Measurements from ENCODE around the gene NT5C1A. TPM values are rescaled to one million over a fixed set of nuclear protein-coding genes. Genes with fewer than 3 reads are reported as not detected.
A peak's percentile ranks its signal among the peaks of the same experiment; 100 is the strongest.

The NT5C1A gene
- polyA plus RNA-seq, 2 of the 4 experiments (the other 2 are of a cell fraction), result not detected

DNA sequence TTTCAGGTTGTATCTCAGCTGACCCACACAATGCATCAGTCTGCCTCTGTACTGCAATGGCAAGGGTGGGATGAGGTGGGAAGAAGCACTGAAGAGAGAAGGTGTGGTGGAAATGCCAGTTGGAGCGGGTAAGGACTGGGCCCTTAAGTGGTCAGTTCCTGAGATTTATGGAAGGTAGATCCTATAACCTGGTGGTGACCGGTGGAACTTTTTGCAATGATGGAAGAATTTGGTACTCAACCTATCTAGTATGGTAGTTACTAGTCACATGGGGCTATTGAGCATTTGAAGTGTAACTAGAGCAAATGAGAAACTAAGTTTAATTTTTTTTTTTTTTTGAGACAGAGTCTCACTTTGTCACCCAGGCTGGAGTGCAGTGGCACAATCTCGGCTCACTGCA, 27.5 kb upstream of the NT5C1A start:
- peak in 1 of 2 experiments; percentile 32; a peak in 1 of 6 replicates for ATAC-seq
- no peak overlapping the region for H3K4me3 ChIP-seq
- H3K4me1 ChIP-seq, result no peaks in the 10 kb centered on the region
- no peak for DNase-seq (ENCODE audit: low read depth in 1 of 2, low spot score in 1 of 2)
- no peak for FAIRE-seq
- WGBS (ENCODE audit: missing lambda C conversion rate), result 45% methylated on average over 3 of the region's 3 CpGs
- H3K27ac ChIP-seq, result no peak overlapping the region
- no peaks in the 10 kb centered on the region for H3K9me3 ChIP-seq
- ChIA-PET CTCF (interaction anchor here (1.2 kb wide), 1 partner anchor 45 kb away, joined by 3 read pairs; no protein-coding TSS in a partner anchor), POLR2A (no interaction called here)
- no peak overlapping the region for H3K4me2 ChIP-seq
- no peak for TF ChIP-seq TFCP2L1 (CRISPR knock-in tag; IDR thresholded peaks at IDR 0.05)
- no peak for TF ChIP-seq KDM5A (IDR thresholded peaks at IDR 0.05)
- no peak for TF ChIP-seq FOSL2 (IDR thresholded peaks at IDR 0.05)
- no peak for TF ChIP-seq FOSL2 (CRISPR knock-in tag; IDR thresholded peaks at IDR 0.05)
- no peak for TF ChIP-seq RAD21 (conservative IDR thresholded peaks at IDR 0.05 in 1 of 2, IDR thresholded peaks at IDR 0.05 in 1 of 2)
- TF ChIP-seq NPAS2 (CRISPR knock-in tag; IDR thresholded peaks at IDR 0.05; ENCODE audit: borderline replicate concordance), result no peak
- TF ChIP-seq TP53 (CRISPR knock-in tag; IDR thresholded peaks at IDR 0.05), result no peak
- TF ChIP-seq MAFK (IDR thresholded peaks at IDR 0.05; ENCODE audit: partially characterized antibody), result no peak
- TF ChIP-seq, protein P1, sequence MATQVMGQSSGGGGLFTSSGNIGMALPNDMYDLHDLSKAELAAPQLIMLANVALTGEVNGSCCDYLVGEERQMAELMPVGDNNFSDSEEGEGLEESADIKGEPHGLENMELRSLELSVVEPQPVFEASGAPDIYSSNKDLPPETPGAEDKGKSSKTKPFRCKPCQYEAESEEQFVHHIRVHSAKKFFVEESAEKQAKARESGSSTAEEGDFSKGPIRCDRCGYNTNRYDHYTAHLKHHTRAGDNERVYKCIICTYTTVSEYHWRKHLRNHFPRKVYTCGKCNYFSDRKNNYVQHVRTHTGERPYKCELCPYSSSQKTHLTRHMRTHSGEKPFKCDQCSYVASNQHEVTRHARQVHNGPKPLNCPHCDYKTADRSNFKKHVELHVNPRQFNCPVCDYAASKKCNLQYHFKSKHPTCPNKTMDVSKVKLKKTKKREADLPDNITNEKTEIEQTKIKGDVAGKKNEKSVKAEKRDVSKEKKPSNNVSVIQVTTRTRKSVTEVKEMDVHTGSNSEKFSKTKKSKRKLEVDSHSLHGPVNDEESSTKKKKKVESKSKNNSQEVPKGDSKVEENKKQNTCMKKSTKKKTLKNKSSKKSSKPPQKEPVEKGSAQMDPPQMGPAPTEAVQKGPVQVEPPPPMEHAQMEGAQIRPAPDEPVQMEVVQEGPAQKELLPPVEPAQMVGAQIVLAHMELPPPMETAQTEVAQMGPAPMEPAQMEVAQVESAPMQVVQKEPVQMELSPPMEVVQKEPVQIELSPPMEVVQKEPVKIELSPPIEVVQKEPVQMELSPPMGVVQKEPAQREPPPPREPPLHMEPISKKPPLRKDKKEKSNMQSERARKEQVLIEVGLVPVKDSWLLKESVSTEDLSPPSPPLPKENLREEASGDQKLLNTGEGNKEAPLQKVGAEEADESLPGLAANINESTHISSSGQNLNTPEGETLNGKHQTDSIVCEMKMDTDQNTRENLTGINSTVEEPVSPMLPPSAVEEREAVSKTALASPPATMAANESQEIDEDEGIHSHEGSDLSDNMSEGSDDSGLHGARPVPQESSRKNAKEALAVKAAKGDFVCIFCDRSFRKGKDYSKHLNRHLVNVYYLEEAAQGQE (IDR thresholded peaks at IDR 0.05), result no peak
- no peak for TF ChIP-seq MAZ (IDR thresholded peaks at IDR 0.05; ENCODE audit: borderline replicate concordance, low read depth, low read length)
- TF ChIP-seq FOXS1 (CRISPR knock-in tag; IDR thresholded peaks at IDR 0.05), result no peak
- TF ChIP-seq, protein P2, sequence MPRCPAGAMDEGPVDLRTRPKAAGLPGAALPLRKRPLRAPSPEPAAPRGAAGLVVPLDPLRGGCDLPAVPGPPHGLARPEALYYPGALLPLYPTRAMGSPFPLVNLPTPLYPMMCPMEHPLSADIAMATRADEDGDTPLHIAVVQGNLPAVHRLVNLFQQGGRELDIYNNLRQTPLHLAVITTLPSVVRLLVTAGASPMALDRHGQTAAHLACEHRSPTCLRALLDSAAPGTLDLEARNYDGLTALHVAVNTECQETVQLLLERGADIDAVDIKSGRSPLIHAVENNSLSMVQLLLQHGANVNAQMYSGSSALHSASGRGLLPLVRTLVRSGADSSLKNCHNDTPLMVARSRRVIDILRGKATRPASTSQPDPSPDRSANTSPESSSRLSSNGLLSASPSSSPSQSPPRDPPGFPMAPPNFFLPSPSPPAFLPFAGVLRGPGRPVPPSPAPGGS (IDR thresholded peaks at IDR 0.05), result no peak
- no peak for TF ChIP-seq HEYL (CRISPR knock-in tag; IDR thresholded peaks at IDR 0.05)
- TF ChIP-seq BHLHE40 (IDR thresholded peaks at IDR 0.05; ENCODE audit: low read depth, low read length), result no peak
- TF ChIP-seq MYC (IDR thresholded peaks at IDR 0.05; ENCODE audit: borderline replicate concordance, low read length), result no peak
- no peak for TF ChIP-seq GATA3 (IDR thresholded peaks at IDR 0.05; ENCODE audit: borderline replicate concordance)
- TF ChIP-seq ESRRA (IDR thresholded peaks at IDR 0.05; ENCODE audit: borderline replicate concordance, low read length), result no peak
- no peak for TF ChIP-seq KDM1A (IDR thresholded peaks at IDR 0.05; ENCODE audit: low read depth)
- TF ChIP-seq, protein P3, sequence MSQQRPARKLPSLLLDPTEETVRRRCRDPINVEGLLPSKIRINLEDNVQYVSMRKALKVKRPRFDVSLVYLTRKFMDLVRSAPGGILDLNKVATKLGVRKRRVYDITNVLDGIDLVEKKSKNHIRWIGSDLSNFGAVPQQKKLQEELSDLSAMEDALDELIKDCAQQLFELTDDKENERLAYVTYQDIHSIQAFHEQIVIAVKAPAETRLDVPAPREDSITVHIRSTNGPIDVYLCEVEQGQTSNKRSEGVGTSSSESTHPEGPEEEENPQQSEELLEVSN (IDR thresholded peaks at IDR 0.05; ENCODE audit: borderline replicate concordance, low read depth), result no peak
- TF ChIP-seq RFX5 (IDR thresholded peaks at IDR 0.05), result no peak
- no peak for TF ChIP-seq CBX2 (IDR thresholded peaks at IDR 0.05; ENCODE audit: borderline replicate concordance, low read depth)

DNA sequence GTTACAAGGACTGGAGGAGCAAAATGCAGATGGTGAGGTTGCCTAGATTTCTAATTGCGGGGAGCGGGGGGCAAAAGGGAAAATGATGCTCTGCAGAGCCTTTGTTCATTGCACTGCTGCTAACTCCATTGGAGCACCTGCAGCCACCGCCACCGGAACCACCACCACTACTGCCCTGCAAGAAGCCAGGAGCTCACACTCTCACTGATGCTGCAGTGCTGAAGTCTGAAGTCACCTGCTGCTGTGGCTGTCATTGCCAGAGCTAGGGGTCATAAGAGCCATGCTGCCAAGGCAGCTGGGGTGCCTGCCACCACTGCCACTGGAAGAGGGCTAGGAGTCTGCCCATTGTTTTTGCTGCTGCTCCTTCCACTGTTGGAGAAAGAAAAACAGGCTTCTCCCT, 26.7 kb upstream of the NT5C1A start:
- no peak for ATAC-seq
- H3K4me1 ChIP-seq, result no peaks in the 10 kb centered on the region
- no peak for FAIRE-seq
- CTCF ChIA-PET, result no interaction called here
- no peak for DNase-seq (ENCODE audit: low read depth in 1 of 2, low spot score in 1 of 2)
- POLR2A ChIA-PET, result no interaction called here
- H3K27ac ChIP-seq, result no peak overlapping the region
- TF ChIP-seq, protein P4, sequence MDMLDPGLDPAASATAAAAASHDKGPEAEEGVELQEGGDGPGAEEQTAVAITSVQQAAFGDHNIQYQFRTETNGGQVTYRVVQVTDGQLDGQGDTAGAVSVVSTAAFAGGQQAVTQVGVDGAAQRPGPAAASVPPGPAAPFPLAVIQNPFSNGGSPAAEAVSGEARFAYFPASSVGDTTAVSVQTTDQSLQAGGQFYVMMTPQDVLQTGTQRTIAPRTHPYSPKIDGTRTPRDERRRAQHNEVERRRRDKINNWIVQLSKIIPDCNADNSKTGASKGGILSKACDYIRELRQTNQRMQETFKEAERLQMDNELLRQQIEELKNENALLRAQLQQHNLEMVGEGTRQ (IDR thresholded peaks at IDR 0.05), result no peak
- TF ChIP-seq NPAS2 (CRISPR knock-in tag; IDR thresholded peaks at IDR 0.05; ENCODE audit: borderline replicate concordance) (no peak), ZSCAN20 (CRISPR knock-in tag; IDR thresholded peaks at IDR 0.05) (no peak), CBX2 (IDR thresholded peaks at IDR 0.05; ENCODE audit: borderline replicate concordance, low read depth) (no peak), JUNB (IDR thresholded peaks at IDR 0.05) (no peak), SMC3 (IDR thresholded peaks at IDR 0.05) (no peak), EHMT2 (IDR thresholded peaks at IDR 0.05; ENCODE audit: low read depth) (no peak), CHD4 (IDR thresholded peaks at IDR 0.05; ENCODE audit: borderline replicate concordance) (no peak)
- TF ChIP-seq, protein P5, sequence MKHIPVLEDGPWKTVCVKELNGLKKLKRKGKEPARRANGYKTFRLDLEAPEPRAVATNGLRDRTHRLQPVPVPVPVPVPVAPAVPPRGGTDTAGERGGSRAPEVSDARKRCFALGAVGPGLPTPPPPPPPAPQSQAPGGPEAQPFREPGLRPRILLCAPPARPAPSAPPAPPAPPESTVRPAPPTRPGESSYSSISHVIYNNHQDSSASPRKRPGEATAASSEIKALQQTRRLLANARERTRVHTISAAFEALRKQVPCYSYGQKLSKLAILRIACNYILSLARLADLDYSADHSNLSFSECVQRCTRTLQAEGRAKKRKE (CRISPR knock-in tag; IDR thresholded peaks at IDR 0.05; ENCODE audit: low read depth), result no peak
- H3K4me2 ChIP-seq, result no peak overlapping the region
- no peak overlapping the region for H3K4me3 ChIP-seq
- H3K9me3 ChIP-seq, result no peaks in the 10 kb centered on the region
- WGBS (ENCODE audit: missing lambda C conversion rate), result 56% methylated on average over 4 of the region's 4 CpGs
